ENCODE results near the gene NXPE2.

Gene NXPE2

DNA sequence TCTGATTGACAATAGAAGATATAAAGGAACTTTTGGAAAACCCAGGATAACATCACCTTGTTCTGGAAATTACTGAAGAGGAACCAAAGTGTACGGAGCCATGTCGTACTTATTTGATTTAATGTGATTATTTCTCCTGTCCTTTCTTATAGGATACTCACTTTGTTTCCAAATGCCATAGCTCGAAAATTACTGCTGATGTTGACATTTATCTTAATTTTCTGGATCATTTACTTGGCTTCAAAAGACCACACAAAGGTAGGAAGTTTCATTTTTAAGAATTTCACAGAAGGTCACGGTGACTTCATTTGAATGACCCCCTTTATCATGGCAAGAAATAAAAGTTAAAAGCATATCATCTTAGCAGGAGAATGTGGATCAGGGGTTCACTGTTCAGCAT is 1.2 kb downstream of the NXPE2 start:
- no peaks in the 10 kb centered on the region for H3K27me3 ChIP-seq (ENCODE audit: control insufficient read depth in 1 of 2, insufficient read depth in 2 of 2, low read length in 2 of 2)
- H3K27ac ChIP-seq (ENCODE audit: low read depth, low read length) = no peak overlapping the region
- H3K4me1 ChIP-seq (ENCODE audit: control insufficient read depth in 1 of 2, insufficient read depth in 2 of 2, low read length in 2 of 2) = no peaks in the 10 kb centered on the region
- H3K9ac ChIP-seq (ENCODE audit: low read depth in 1 of 2, low read length in 2 of 2) = no peak overlapping the region
- H3K4me3 ChIP-seq (ENCODE audit: low read depth in 1 of 2, low read length in 2 of 2) = no peak overlapping the region
- H3K36me3 ChIP-seq (ENCODE audit: control insufficient read depth in 1 of 2, insufficient read depth in 2 of 2, low read length in 2 of 2) = no peaks in the 10 kb centered on the region
- H3K9me3 ChIP-seq (ENCODE audit: control insufficient read depth in 1 of 2, low read length in 2 of 2) = no peaks in the 10 kb centered on the region

DNA sequence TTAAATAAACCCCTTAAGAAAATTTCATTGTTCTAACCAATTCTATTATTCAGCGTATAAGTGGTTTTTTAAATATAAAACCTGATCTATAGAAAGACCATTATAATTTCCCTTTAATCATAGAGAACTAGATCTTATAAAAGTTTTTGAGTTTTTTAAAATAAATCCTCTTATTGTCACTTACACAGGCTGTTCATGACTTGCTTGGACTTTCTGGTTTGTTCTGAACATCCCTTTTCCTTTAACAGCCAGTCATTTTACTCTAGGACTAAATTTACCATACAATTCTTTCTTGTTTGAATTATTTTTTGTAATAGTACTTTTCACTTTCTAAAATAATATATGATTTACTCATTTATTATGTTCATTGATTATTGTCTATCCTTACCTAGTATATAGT is 4.7 kb downstream of the NXPE2 start:
- Histone ChIP-seq H3K9me3 (ENCODE audit: control insufficient read depth in 1 of 2, low read length in 2 of 2) (no peaks in the 10 kb centered on the region), H3K4me1 (ENCODE audit: control insufficient read depth in 1 of 2, insufficient read depth in 2 of 2, low read length in 2 of 2) (no peaks in the 10 kb centered on the region), H3K27ac (ENCODE audit: low read depth, low read length) (no peak overlapping the region), H3K27me3 (ENCODE audit: control insufficient read depth in 1 of 2, insufficient read depth in 2 of 2, low read length in 2 of 2) (no peaks in the 10 kb centered on the region), H3K9ac (ENCODE audit: low read depth in 1 of 2, low read length in 2 of 2) (no peak overlapping the region), H3K4me3 (ENCODE audit: low read depth in 1 of 2, low read length in 2 of 2) (no peak overlapping the region), H3K36me3 (ENCODE audit: control insufficient read depth in 1 of 2, insufficient read depth in 2 of 2, low read length in 2 of 2) (no peaks in the 10 kb centered on the region)

DNA sequence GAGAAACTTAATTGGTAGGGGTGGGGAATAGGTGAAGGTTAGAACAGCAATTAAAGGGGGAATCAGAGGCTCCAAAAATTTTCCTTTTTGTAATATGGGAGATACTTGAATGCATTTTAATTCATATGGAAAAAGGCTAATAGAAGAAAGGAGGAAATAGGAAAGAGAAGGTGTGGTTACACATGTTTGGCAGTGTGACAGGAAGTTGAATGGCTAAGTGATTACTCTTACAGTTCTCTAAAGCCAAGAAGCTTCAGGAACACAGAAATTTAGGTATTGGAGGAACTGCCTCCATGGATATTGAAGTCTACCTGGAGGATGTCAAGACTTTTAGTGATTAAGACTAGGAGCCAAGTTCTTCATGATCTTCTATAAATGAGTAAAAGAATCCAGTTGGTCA is 6.3 kb downstream of the NXPE2 start:
- H3K36me3 ChIP-seq (ENCODE audit: control insufficient read depth in 1 of 2, insufficient read depth in 2 of 2, low read length in 2 of 2) = no peaks in the 10 kb centered on the region
- H3K9me3 ChIP-seq (ENCODE audit: control insufficient read depth in 1 of 2, low read length in 2 of 2) = no peaks in the 10 kb centered on the region
- no peaks in the 10 kb centered on the region for H3K4me1 ChIP-seq (ENCODE audit: control insufficient read depth in 1 of 2, insufficient read depth in 2 of 2, low read length in 2 of 2)
- no peak overlapping the region for H3K27ac ChIP-seq (ENCODE audit: low read depth, low read length)
- H3K9ac ChIP-seq (ENCODE audit: low read depth in 1 of 2, low read length in 2 of 2) = no peak overlapping the region
- H3K27me3 ChIP-seq (ENCODE audit: control insufficient read depth in 1 of 2, insufficient read depth in 2 of 2, low read length in 2 of 2) = no peaks in the 10 kb centered on the region
- no peak overlapping the region for H3K4me3 ChIP-seq (ENCODE audit: low read depth in 1 of 2, low read length in 2 of 2)

DNA sequence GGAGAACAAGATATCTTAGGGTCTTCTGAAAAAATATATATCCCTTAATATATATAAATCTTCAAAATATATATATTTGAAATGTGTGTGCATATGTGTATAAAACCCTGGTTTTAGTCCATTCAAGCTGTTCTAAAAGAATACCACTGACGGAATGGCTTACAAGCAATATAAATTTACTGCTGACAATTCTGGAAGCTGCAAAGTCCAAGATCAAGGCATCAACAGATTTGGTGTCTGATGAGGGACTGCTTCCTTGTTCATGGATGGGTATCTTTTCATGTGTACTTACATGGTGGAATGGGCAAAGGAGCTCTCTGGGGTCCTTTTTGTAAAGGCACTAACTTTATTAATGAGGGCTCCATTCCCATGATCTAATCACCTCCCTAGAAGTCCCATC is 6.8 kb downstream of the NXPE2 start:
- no peaks in the 10 kb centered on the region for H3K27me3 ChIP-seq (ENCODE audit: control insufficient read depth in 1 of 2, insufficient read depth in 2 of 2, low read length in 2 of 2)
- H3K9ac ChIP-seq (ENCODE audit: low read depth in 1 of 2, low read length in 2 of 2) = no peak overlapping the region
- H3K4me1 ChIP-seq (ENCODE audit: control insufficient read depth in 1 of 2, insufficient read depth in 2 of 2, low read length in 2 of 2) = no peaks in the 10 kb centered on the region
- no peaks in the 10 kb centered on the region for H3K36me3 ChIP-seq (ENCODE audit: control insufficient read depth in 1 of 2, insufficient read depth in 2 of 2, low read length in 2 of 2)
- no peaks in the 10 kb centered on the region for H3K9me3 ChIP-seq (ENCODE audit: control insufficient read depth in 1 of 2, low read length in 2 of 2)
- no peak overlapping the region for H3K27ac ChIP-seq (ENCODE audit: low read depth, low read length)
- H3K4me3 ChIP-seq (ENCODE audit: low read depth in 1 of 2, low read length in 2 of 2) = no peak overlapping the region

GRCh38 chr11:114705280-114706024 is 27.1 kb downstream of the NXPE2 start:
- Histone ChIP-seq H3K27ac (ENCODE audit: low read depth, low read length) (no peak overlapping the region), H3K27me3 (ENCODE audit: control insufficient read depth in 1 of 2, insufficient read depth in 2 of 2, low read length in 2 of 2) (no peaks in the 10 kb centered on the region), H3K9ac (ENCODE audit: low read depth in 1 of 2, low read length in 2 of 2) (no peak overlapping the region), H3K36me3 (ENCODE audit: control insufficient read depth in 1 of 2, insufficient read depth in 2 of 2, low read length in 2 of 2) (no peaks in the 10 kb centered on the region), H3K4me3 (ENCODE audit: low read depth in 1 of 2, low read length in 2 of 2) (no peak overlapping the region), H3K9me3 (ENCODE audit: control insufficient read depth in 1 of 2, low read length in 2 of 2) (no peaks in the 10 kb centered on the region), H3K4me1 (ENCODE audit: control insufficient read depth in 1 of 2, insufficient read depth in 2 of 2, low read length in 2 of 2) (no peaks in the 10 kb centered on the region)

- Histone ChIP-seq H3K9me3 (ENCODE audit: control insufficient read depth in 1 of 2, low read length in 2 of 2) (no peaks in the 10 kb centered on the region), H3K27me3 (ENCODE audit: control insufficient read depth in 1 of 2, insufficient read depth in 2 of 2, low read length in 2 of 2) (no peaks in the 10 kb centered on the region), H3K4me1 (ENCODE audit: control insufficient read depth in 1 of 2, insufficient read depth in 2 of 2, low read length in 2 of 2) (no peaks in the 10 kb centered on the region), H3K36me3 (ENCODE audit: control insufficient read depth in 1 of 2, insufficient read depth in 2 of 2, low read length in 2 of 2) (no peaks in the 10 kb centered on the region), H3K4me3 (ENCODE audit: low read depth in 1 of 2, low read length in 2 of 2) (no peak overlapping the region), H3K27ac (ENCODE audit: low read depth, low read length) (no peak overlapping the region), H3K9ac (ENCODE audit: low read depth in 1 of 2, low read length in 2 of 2) (no peak overlapping the region)
Observed at GRCh38 chr11:114709960-114710359, 31.6 kb downstream of the NXPE2 start.

GRCh38 chr11:114713756-114714155 is 35.4 kb downstream of the NXPE2 start:
- H3K36me3 ChIP-seq (ENCODE audit: control insufficient read depth in 1 of 2, insufficient read depth in 2 of 2, low read length in 2 of 2) = no peaks in the 10 kb centered on the region
- no peak overlapping the region for H3K9ac ChIP-seq (ENCODE audit: low read depth in 1 of 2, low read length in 2 of 2)
- no peaks in the 10 kb centered on the region for H3K27me3 ChIP-seq (ENCODE audit: control insufficient read depth in 1 of 2, insufficient read depth in 2 of 2, low read length in 2 of 2)
- no peaks in the 10 kb centered on the region for H3K9me3 ChIP-seq (ENCODE audit: control insufficient read depth in 1 of 2, low read length in 2 of 2)
- H3K4me1 ChIP-seq (ENCODE audit: control insufficient read depth in 1 of 2, insufficient read depth in 2 of 2, low read length in 2 of 2) = no peaks in the 10 kb centered on the region
- H3K27ac ChIP-seq (ENCODE audit: low read depth, low read length) = no peak overlapping the region
- no peak overlapping the region for H3K4me3 ChIP-seq (ENCODE audit: low read depth in 1 of 2, low read length in 2 of 2)

GRCh38 chr11:114719562-114719961 is 41.2 kb downstream of the NXPE2 start:
- H3K27ac ChIP-seq (ENCODE audit: low read depth, low read length) = no peak overlapping the region

GRCh38 chr11:114724916-114725524 is 46.7 kb downstream of the NXPE2 start:
- H3K9ac ChIP-seq (ENCODE audit: low read depth in 1 of 2, low read length in 2 of 2) = no peak overlapping the region

More at GRCh38 chr11:114719562-114719961, 41.2 kb downstream of the NXPE2 start:
- H3K27me3 ChIP-seq (ENCODE audit: control insufficient read depth in 1 of 2, insufficient read depth in 2 of 2, low read length in 2 of 2) = no peaks in the 10 kb centered on the region
- H3K4me1 ChIP-seq (ENCODE audit: control insufficient read depth in 1 of 2, insufficient read depth in 2 of 2, low read length in 2 of 2) = peaks cover 0 to 3% of the 10 kb centered on the region in 2 donors
- no peak overlapping the region for H3K4me3 ChIP-seq (ENCODE audit: low read depth in 1 of 2, low read length in 2 of 2)
- H3K36me3 ChIP-seq (ENCODE audit: control insufficient read depth in 1 of 2, insufficient read depth in 2 of 2, low read length in 2 of 2) = no peaks in the 10 kb centered on the region
- no peak overlapping the region for H3K9ac ChIP-seq (ENCODE audit: low read depth in 1 of 2, low read length in 2 of 2)
- no peaks in the 10 kb centered on the region for H3K9me3 ChIP-seq (ENCODE audit: control insufficient read depth in 1 of 2, low read length in 2 of 2)

GRCh38 chr11:114725623-114726022 is 47.3 kb downstream of the NXPE2 start:
- H3K4me1 ChIP-seq (ENCODE audit: control insufficient read depth in 1 of 2, insufficient read depth in 2 of 2, low read length in 2 of 2) = peaks cover 0 to 10% of the 10 kb centered on the region in 2 donors
- no peak overlapping the region for H3K4me3 ChIP-seq (ENCODE audit: low read depth in 1 of 2, low read length in 2 of 2)
- H3K9me3 ChIP-seq (ENCODE audit: control insufficient read depth in 1 of 2, low read length in 2 of 2) = peaks cover 0 to 2% of the 10 kb centered on the region in 2 donors
- no peaks in the 10 kb centered on the region for H3K27me3 ChIP-seq (ENCODE audit: control insufficient read depth in 1 of 2, insufficient read depth in 2 of 2, low read length in 2 of 2)
- no peak overlapping the region for H3K9ac ChIP-seq (ENCODE audit: low read depth in 1 of 2, low read length in 2 of 2)
- no peak overlapping the region for H3K27ac ChIP-seq (ENCODE audit: low read depth, low read length)
- H3K36me3 ChIP-seq (ENCODE audit: control insufficient read depth in 1 of 2, insufficient read depth in 2 of 2, low read length in 2 of 2) = no peaks in the 10 kb centered on the region

More at GRCh38 chr11:114724916-114725524, 46.7 kb downstream of the NXPE2 start:
- H3K9me3 ChIP-seq (ENCODE audit: control insufficient read depth in 1 of 2, low read length in 2 of 2) = peaks cover 0 to 2% of the 10 kb centered on the region in 2 donors
- H3K4me1 ChIP-seq (ENCODE audit: control insufficient read depth in 1 of 2, insufficient read depth in 2 of 2, low read length in 2 of 2) = peaks cover 0 to 10% of the 10 kb centered on the region in 2 donors
- no peak overlapping the region for H3K4me3 ChIP-seq (ENCODE audit: low read depth in 1 of 2, low read length in 2 of 2)
- H3K27ac ChIP-seq (ENCODE audit: low read depth, low read length) = no peak overlapping the region
- H3K27me3 ChIP-seq (ENCODE audit: control insufficient read depth in 1 of 2, insufficient read depth in 2 of 2, low read length in 2 of 2) = no peaks in the 10 kb centered on the region
- H3K36me3 ChIP-seq (ENCODE audit: control insufficient read depth in 1 of 2, insufficient read depth in 2 of 2, low read length in 2 of 2) = no peaks in the 10 kb centered on the region

Measured in duodenal mucosa (tissue), 2 donors.